ENCODE measurements around the gene CDK7.

DNA sequence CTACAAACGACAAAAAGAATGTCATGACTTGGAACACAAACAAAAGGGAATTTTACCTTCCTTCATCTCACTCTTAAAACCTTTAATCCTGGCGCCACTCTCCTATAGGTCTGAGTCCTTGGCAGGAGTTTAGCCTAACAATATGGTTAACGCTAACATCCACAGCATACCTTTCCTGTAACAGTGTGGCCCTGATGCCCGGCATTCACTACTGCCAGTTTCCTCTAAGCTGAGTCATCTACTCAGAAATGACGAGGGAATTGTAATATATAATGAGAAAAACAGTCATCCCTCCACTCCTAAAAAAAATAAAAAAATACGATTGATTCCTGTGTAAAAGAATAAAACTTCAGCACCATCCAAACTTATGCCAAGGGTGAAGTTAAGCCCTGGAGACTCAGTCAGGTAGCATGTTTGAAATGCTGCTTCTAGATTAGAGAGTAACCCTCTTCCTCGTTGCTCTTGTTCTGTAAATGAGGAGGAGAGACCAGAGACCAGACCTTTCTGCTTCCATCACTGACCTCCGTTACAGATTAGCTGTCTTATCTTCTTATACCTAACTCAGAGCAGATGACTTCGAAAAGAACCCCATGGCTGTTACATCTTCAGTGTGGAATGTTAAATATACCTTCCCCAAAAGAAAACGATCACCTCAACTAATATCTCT, 60.5 kb downstream of the CDK7 start:
- TF ChIP-seq ZEB2 (tag by site-specific recombination; IDR thresholded peaks at IDR 0.05), result no peak
- TF ChIP-seq ZNF266 (tag by site-specific recombination; IDR thresholded peaks at IDR 0.05; ENCODE audit: low read depth), result no peak

Data from HEK293 (cell line).